RPMI7951 (cell line): ENCODE data around the gene NFIB. TPM values are rescaled to one million over a fixed set of nuclear protein-coding genes. Genes with fewer than 3 reads are reported as not detected.

Experiments
- DNase-seq: peaks from one replicate; pipeline ENCODE4 v3.0.0-alpha.2; 2012; ENCODE audit warnings: low read depth
- total RNA-seq: library from RNA; depleted of rRNA; stranded (reverse); fragments of >200 nt; shearing (Covaris generic); gene quantifications from 2 replicates; pipeline ENCODE4 v1.2.3, GENCODE V29; 2014

Gene NFIB
- total RNA-seq, 1 experiment from 2014 or later = 9.1 TPM

- peak; percentile 61 for DNase-seq
These were observed 6.6 kb upstream of the NFIB start for GRCh38 chr9:14320271-14321181.

DNA sequence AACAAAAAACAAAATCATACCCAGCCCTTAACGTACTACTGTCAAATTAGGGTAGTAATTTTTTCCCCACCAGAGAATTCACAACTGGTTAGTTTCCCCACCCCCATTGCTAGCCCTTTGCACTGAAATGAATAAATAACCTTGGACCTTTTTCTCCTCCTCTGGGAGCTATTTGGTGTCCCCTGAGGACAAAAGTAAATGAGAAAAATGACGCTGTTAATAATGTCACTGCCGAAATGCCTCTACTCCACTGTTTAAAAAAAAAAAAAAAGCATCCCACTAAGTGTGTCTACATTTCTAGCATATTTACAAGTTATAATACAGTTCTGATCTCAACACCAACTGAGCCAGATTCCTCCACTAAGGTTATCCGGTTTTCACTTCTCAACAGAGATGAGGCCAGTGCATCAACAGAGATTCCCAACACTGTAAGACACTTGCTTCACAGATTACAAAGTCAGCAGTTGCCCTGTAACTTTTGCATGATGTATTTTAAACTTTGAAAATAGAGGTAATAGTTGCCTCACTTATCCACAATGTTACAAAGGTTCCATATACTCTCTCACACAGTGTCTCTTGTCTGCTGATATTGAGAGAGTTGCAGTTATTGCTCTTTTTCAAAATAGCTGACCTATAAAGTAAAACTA is 5.1 kb upstream of the NFIB start:
- DNase-seq = no peak

GRCh38 chr9:14318361-14318760 is 4.4 kb upstream of the NFIB start:
- no peak for DNase-seq

DNA sequence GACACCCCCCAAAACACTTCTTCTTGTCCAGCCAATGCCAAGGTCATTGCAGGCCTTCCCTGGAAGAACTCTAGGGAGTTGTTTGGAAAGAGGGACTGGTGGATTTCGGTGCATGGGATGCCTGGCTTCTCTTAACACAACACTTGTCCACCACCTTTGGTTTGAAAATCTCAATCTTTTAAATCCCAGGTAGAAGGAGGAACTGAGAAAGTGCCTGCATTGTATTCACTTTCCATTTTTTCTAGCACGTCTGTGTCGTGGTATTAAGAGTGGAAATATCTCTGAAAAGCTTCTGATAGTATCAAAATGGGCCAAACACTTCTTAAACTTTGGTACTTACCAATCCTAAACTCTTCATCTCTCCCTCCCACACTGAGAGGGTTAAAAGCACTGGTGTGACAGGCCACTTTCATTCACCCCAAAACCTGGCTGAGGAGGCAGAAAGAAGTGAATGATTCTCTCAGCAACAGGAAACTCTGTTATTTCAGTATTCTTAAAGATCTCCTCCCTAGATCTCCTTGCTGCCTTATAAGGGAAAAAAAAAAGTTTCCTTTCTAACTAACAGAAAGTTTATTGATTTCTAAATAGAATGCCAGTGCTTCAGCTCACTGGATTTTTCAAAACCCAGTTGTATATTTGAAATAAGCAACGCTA is 3.9 kb upstream of the NFIB start:
- DNase-seq = no peak

GRCh38 chr9:14316602-14317300 is 2.8 kb upstream of the NFIB start:
- DNase-seq = no peak

DNA sequence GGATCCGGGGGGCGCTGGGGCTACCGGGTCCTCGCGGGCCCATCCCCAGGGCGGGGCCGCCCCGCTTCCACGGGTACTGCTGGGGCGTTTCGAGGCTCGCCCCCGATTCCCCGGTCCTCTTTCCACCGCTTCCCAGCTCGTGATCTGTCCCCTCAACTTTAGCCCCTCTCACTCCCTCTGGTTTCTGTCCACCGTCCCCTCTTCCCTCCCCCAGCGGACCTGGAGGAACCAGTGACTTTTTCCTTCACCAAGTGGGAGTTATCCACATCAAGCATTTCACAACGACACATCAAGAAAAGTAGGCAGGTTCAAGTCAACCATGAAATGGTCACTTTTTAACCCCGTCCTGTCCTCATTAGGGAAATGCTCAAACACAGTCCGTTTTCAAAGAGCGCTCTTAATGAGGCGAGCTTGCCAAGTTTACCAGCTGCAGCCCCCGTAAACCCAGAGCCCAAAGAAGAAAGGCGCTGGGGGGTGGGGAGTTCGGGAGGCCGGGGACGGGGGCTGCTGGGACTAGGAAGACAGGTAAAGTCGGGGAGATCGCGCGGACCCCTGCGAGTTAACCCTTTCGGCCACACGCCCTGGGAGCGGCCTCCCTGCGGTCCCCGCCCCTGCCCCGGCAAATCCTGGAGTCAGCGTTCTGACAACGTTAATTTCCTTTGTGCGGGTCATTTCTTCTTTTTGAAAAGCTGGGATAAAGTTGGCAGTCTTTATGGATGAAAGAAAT is 2.1 kb upstream of the NFIB start:
- DNase-seq = peak; percentile 19

DNA sequence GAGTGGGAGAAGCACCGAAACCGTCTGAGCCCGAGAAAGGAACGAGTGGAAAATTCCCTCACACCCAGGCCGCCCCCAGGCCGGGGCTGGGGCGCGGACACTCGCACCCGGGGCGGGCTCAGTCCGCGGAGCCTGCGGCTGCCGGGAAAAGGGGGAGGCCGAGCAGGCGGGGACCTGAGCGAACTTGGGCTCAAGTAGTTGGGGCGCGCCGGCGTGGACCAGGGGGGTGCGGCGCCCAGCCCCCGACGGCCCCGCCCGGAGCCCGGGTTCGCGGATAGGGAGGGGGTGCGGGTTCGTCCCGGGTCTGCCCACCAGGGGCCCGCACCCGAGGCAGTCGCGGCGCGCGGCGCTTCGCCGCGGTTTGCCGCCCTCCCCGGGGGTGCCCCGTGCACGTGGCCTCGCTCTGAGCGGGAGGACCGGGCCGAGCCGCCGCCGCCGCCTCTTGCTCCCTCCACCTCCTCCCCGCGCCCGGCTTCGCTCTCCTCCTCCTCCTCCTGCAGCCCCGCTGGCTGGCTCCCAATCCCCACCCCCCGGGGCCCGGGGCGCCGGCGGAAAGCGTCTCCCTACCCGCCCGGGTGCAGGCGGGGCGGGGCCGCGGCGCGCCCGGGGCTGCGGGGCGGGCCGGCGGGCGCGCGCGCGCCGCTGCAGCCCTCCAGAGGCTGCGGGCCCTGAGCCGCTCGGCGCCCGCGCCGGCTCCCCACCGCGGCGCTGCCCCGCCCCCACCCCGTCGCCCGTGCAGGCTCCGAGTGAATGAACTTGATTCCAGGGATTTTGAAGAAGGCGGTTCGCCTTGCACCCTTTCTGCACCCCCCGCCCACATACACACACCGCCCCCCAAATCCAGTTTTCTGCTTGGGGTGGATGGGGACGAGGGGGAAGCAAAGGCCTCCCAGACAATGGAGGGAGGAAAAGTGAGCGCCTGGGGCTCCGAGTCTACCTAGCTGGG is 1.3 kb upstream of the NFIB start:
- peak; percentile 84 for DNase-seq

- DNase-seq = peak; percentile 82
These were observed 535 bp upstream of the NFIB start for GRCh38 chr9:14314424-14314928.

DNA sequence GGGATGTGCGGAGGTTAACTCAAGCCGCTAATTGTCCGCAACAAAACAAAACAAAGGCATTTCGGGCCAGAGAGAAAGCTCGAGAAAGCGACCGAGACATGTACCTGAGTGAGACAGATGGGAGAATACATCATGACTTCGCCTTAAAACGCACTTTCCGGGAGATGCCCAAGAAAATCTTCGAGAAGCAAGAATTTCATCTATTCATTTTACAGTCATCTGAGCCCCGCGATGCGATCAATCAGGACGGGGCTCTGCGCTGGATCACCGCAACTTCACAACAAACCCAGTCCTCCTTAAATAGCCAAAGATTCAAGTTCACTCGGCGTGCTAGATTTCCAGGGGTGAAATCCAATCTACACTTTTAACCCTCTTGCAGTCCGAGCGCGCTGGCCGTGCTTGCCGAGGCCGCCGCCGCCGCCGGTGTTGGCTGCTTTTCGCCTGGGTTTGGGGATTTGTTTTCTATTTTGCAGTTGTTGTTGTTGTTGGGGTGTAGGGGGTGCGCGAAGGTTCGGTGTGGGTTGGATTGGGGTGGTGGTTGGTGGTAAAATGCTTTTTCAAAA is 482 bp downstream of the NFIB start:
- DNase-seq = peak; percentile 40

DNA sequence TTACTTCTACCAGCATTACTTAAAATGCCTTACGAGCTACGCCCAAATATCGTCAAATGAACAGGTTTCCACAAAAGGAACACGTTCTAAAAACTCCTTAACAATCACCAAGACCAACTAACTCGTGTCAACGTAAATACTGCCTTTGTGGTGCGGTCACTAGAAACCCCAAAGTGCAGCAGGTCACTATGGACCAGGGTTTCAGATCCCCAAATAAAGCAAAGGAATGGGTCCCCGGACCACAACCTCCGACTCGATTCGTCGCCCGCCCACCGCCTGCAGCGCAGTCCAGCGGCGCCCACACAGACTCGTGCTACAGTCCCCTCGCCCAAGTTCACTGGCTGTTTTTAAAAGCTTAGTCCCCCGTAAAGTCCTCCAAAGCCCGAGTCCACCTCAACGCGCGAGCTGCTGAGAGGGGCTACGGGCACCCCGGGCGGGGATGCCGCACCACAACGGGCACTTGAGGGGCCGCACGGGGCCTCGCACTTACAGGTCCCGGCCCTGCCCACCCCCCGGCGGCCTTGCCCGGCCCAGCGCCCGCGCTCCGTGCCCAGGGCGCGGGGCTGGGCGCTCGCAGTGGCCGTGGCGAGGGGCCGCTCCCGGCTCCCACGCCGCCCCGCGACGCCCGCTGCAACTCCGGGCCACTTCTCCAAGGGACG is 1.1 kb downstream of the NFIB start:
- peak; percentile 7 for DNase-seq

DNA sequence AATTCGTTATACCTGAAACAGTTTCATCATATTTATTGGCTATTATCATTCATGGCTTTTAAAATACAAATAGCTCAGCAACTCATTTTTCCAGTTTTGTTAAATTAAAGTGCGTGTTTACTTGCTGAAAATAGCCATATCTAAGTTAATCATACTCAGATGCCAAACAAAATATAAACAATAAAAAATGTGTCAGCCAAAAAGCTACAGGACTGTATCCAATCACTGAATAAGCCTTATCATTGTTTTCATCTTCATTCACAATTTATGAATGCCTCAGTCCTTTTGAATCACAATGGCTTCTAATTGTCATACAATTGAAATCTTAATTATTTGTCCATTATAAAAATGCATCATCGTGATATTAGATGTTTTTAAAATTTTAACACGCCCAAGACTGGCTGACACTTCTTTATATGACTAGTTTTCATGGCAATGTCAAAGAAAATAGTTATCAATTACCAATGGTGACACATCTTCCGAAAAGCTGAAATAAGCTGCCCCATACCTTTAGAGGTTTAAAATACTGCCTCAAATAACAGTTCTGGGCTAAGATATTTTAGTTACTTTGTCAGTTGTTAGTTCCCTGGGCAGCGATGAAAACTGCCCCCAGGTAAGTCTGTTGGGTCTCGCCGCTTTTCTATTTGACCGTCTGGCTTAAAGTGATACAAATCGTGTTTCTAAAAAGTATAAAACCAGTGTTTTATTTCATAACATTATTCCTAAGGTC is 1.8 kb downstream of the NFIB start:
- DNase-seq = no peak

- no peak for DNase-seq
These were observed 2.6 kb downstream of the NFIB start for GRCh38 chr9:14311171-14311949.

- no peak for DNase-seq
These were observed 3.6 kb downstream of the NFIB start for GRCh38 chr9:14310311-14310710.

- peak; percentile 44 for DNase-seq
These were observed 4.5 kb downstream of the NFIB start for GRCh38 chr9:14309403-14309802.

- no peak for DNase-seq
These were observed 5.1 kb downstream of the NFIB start for GRCh38 chr9:14308853-14309145.

- DNase-seq = no peak
These were observed 5.7 kb downstream of the NFIB start for GRCh38 chr9:14307989-14308852.
